ENCODE results near the gene PRR19.

Gene PRR19

GRCh38 chr19:42348211-42348610 is 46.3 kb downstream of the PRR19 start:
- no peak for TF ChIP-seq TAF1 (IDR thresholded peaks at IDR 0.05; ENCODE audit: borderline replicate concordance, insufficient read depth, low read length)
- TF ChIP-seq POLR2AphosphoS5 (IDR thresholded peaks at IDR 0.05; ENCODE audit: low read depth, low read length), result no peak
- TF ChIP-seq SIN3A (IDR thresholded peaks at IDR 0.05; ENCODE audit: borderline replicate concordance, insufficient read depth, low read length), result no peak
- TF ChIP-seq REST (IDR thresholded peaks at IDR 0.05; ENCODE audit: insufficient read depth in 1 of 2, low read depth in 2 of 2, low read length in 2 of 2), result no peak
- no peak for TF ChIP-seq FOXP2 (optimal IDR thresholded peaks at IDR 0.05; ENCODE audit: borderline replicate concordance, extremely low read depth, extremely low read length, insufficient read depth)

- TF ChIP-seq POLR2AphosphoS5 (IDR thresholded peaks at IDR 0.05; ENCODE audit: low read depth, low read length) (no peak), FOXP2 (optimal IDR thresholded peaks at IDR 0.05; ENCODE audit: borderline replicate concordance, extremely low read depth, extremely low read length, insufficient read depth) (no peak), REST (IDR thresholded peaks at IDR 0.05; ENCODE audit: insufficient read depth in 1 of 2, low read depth in 2 of 2, low read length in 2 of 2) (no peak), TAF1 (IDR thresholded peaks at IDR 0.05; ENCODE audit: borderline replicate concordance, insufficient read depth, low read length) (no peak), SIN3A (IDR thresholded peaks at IDR 0.05; ENCODE audit: borderline replicate concordance, insufficient read depth, low read length) (no peak)
Observed at GRCh38 chr19:42349378-42350107, 47.6 kb downstream of the PRR19 start.

GRCh38 chr19:42350417-42350816 is 48.5 kb downstream of the PRR19 start:
- TF ChIP-seq SIN3A (IDR thresholded peaks at IDR 0.05; ENCODE audit: borderline replicate concordance, insufficient read depth, low read length) (no peak), FOXP2 (optimal IDR thresholded peaks at IDR 0.05; ENCODE audit: borderline replicate concordance, extremely low read depth, extremely low read length, insufficient read depth) (no peak), TAF1 (IDR thresholded peaks at IDR 0.05; ENCODE audit: borderline replicate concordance, insufficient read depth, low read length) (no peak), REST (IDR thresholded peaks at IDR 0.05; ENCODE audit: insufficient read depth in 1 of 2, low read depth in 2 of 2, low read length in 2 of 2) (no peak), POLR2AphosphoS5 (IDR thresholded peaks at IDR 0.05; ENCODE audit: low read depth, low read length) (no peak)

- TF ChIP-seq POLR2AphosphoS5 (IDR thresholded peaks at IDR 0.05; ENCODE audit: low read depth, low read length) (no peak), FOXP2 (optimal IDR thresholded peaks at IDR 0.05; ENCODE audit: borderline replicate concordance, extremely low read depth, extremely low read length, insufficient read depth) (no peak), REST (IDR thresholded peaks at IDR 0.05; ENCODE audit: insufficient read depth in 1 of 2, low read depth in 2 of 2, low read length in 2 of 2) (no peak), SIN3A (IDR thresholded peaks at IDR 0.05; ENCODE audit: borderline replicate concordance, insufficient read depth, low read length) (no peak), TAF1 (IDR thresholded peaks at IDR 0.05; ENCODE audit: borderline replicate concordance, insufficient read depth, low read length) (no peak)
Observed at GRCh38 chr19:42351079-42351735, 49.3 kb downstream of the PRR19 start.
